Measurements from ENCODE around the gene PDE9A. TPM values are rescaled to one million over a fixed set of nuclear protein-coding genes. Genes with fewer than 3 reads are reported as not detected.

Gene PDE9A
- total and polyA plus RNA-seq, 2 of the 4 experiments (the other 2 are of a cell fraction): 0.89 to 0.90 TPM

GRCh38 chr21:42650033-42650370, 3.4 kb upstream of the PDE9A start:
- H3K79me1 ChIP-seq (ENCODE audit: low read depth in 1 of 2, low read length in 2 of 2): no peaks in the 10 kb centered on the region
- no peaks in the 10 kb centered on the region; the same call in 1 of the 2 replicates for H3K4me1 ChIP-seq (ENCODE audit: control insufficient read depth, insufficient read depth, low read length)
- no peak overlapping the region for H4K5ac ChIP-seq (ENCODE audit: low read depth, low read length)
- H3K9me1 ChIP-seq (ENCODE audit: insufficient read depth, low read length): 0 out of 2 replicates have a peak, but pooled peaks cover 1% of the 10 kb centered on the region
- H3K18ac ChIP-seq (ENCODE audit: low read depth, low read length): no peak overlapping the region
- no peak overlapping the region for H3K4me2 ChIP-seq (ENCODE audit: low read depth, low read length)
- no peak overlapping the region for H2AK5ac ChIP-seq (ENCODE audit: low read depth, low read length)
- H3K9ac ChIP-seq (ENCODE audit: low read depth, low read length): no peak overlapping the region
- H2AK9ac ChIP-seq (replicated peaks; ENCODE audit: low read depth, low read length, poor library complexity): no peak overlapping the region
- POLR2A ChIA-PET (ENCODE audit: unreplicated experiment): no interaction called here
- dilution Hi-C loops (cut with HindIII; ENCODE audit: low sequenced_read_pairs, unreplicated experiment): no loop called here
- BruUV-seq (replicated peaks): no TSS peak
- peaks cover 15% of the 10 kb centered on the region for H3K27me3 ChIP-seq (ENCODE audit: control insufficient read depth, insufficient read depth, low read length)
- no peak overlapping the region for H2BK120ac ChIP-seq (ENCODE audit: low read depth, low read length)
- no peak overlapping the region for H4K91ac ChIP-seq (ENCODE audit: insufficient read depth, low read depth, low read length)
- peaks cover 2% of the 10 kb centered on the region for H4K20me1 ChIP-seq (ENCODE audit: insufficient read depth, low read length)
- no peak for DNase-seq
- H3K23ac ChIP-seq (ENCODE audit: low read depth, low read length): no peak overlapping the region
- ATAC-seq (ENCODE audit: low read depth): no peak
- CTCF ChIA-PET: no interaction called here
- H3K27ac ChIP-seq (ENCODE audit: insufficient read depth, low read length): no peak overlapping the region
- no peak overlapping the region for H4K8ac ChIP-seq (ENCODE audit: low read depth in 2 of 2, low read length in 2 of 2)
- no peak overlapping the region for H3K56ac ChIP-seq (ENCODE audit: extremely low read depth, insufficient read depth, low read length)
- H3K4ac ChIP-seq (ENCODE audit: low read depth, low read length): no peak overlapping the region
- no peak overlapping the region for H2BK15ac ChIP-seq (ENCODE audit: low read depth, low read length)
- no peaks in the 10 kb centered on the region for H3K9me3 ChIP-seq (ENCODE audit: control insufficient read depth, insufficient read depth, low read length)
- no peaks in the 10 kb centered on the region for H3K36me3 ChIP-seq (ENCODE audit: control insufficient read depth, insufficient read depth, low read length)
- no peak overlapping the region for H3K4me3 ChIP-seq (ENCODE audit: insufficient read depth, low read depth, low read length)
- WGBS, 2 experiments (ENCODE audit: extremely low coverage in 2 of 2, insufficient read length in 1 of 2): no CpG with 5 or more reads among the region's 11 CpGs
- intact Hi-C loops (cut with micrococcal nuclease): loop anchor here (10.0 kb wide), 1 partner anchor 165 kb away; no protein-coding TSS in a partner anchor
- no peak overlapping the region for H2BK20ac ChIP-seq (ENCODE audit: low read depth, low read length)
- no peak overlapping the region for H2AFZ ChIP-seq (replicated peaks; ENCODE audit: low read length, poor library complexity)
- no peak overlapping the region for H3K14ac ChIP-seq (replicated peaks; ENCODE audit: low read depth, low read length)
- TF ChIP-seq POLR2A (IDR thresholded peaks at IDR 0.05; ENCODE audit: low read depth, low read length) (no peak), RCOR1 (IDR thresholded peaks at IDR 0.05; ENCODE audit: insufficient replicate concordance, low read length) (no peak), MAFK (IDR thresholded peaks at IDR 0.05; ENCODE audit: low read depth, low read length) (no peak), BHLHE40 (IDR thresholded peaks at IDR 0.05; ENCODE audit: low read depth, low read length) (no peak), NFE2L2 (IDR thresholded peaks at IDR 0.05; ENCODE audit: low read depth, low read length) (no peak), RFX5 (IDR thresholded peaks at IDR 0.05; ENCODE audit: low read depth, low read length) (no peak), RAD21 (IDR thresholded peaks at IDR 0.05; ENCODE audit: low read length) (no peak), MAZ (IDR thresholded peaks at IDR 0.05; ENCODE audit: borderline replicate concordance, low read depth, low read length) (no peak), CTCF (conservative IDR thresholded peaks at IDR 0.05; ENCODE audit: low read depth, low read length) (no peak), SMC3 (IDR thresholded peaks at IDR 0.05; ENCODE audit: low read depth, low read length) (no peak), ELK1 (IDR thresholded peaks at IDR 0.05; ENCODE audit: borderline replicate concordance, low read depth, low read length) (no peak), FOS (IDR thresholded peaks at IDR 0.05; ENCODE audit: low read depth, low read length) (no peak), CEBPB (IDR thresholded peaks at IDR 0.05; ENCODE audit: low read depth, low read length) (no peak), USF2 (IDR thresholded peaks at IDR 0.05; ENCODE audit: low read depth, low read length) (no peak)
- H2BK5ac ChIP-seq (ENCODE audit: low read depth, low read length, poor library complexity, severe bottlenecking): no peak overlapping the region
- in situ Hi-C loops (cut with MboI; ENCODE audit: low sequenced_read_pairs): no loop called here
